PC-9 (cell line): ENCODE data around the gene GPRIN1.

ENCODE experiments used
- EZH2 ChIP-seq: fragments of 200-600 bp; sonication (generic); IDR thresholded peaks from 2 replicates; pipeline ENCODE4 v1.8.0; 2017; ENCODE audit warnings: antibody characterized with exemption, low read depth
- TF ChIP-seq, protein P1 (sequence below): fragments of 200-600 bp; sonication (generic); conservative IDR thresholded peaks from 2 replicates; pipeline ENCODE4 v1.6.1; 2017; ENCODE audit warnings: mixed run types, antibody characterized with exemption, mild to moderate bottlenecking, moderate library complexity

GRCh38 chr5:176646049-176646706, 36.2 kb upstream of the GPRIN1 start:
- TF ChIP-seq, protein P1, sequence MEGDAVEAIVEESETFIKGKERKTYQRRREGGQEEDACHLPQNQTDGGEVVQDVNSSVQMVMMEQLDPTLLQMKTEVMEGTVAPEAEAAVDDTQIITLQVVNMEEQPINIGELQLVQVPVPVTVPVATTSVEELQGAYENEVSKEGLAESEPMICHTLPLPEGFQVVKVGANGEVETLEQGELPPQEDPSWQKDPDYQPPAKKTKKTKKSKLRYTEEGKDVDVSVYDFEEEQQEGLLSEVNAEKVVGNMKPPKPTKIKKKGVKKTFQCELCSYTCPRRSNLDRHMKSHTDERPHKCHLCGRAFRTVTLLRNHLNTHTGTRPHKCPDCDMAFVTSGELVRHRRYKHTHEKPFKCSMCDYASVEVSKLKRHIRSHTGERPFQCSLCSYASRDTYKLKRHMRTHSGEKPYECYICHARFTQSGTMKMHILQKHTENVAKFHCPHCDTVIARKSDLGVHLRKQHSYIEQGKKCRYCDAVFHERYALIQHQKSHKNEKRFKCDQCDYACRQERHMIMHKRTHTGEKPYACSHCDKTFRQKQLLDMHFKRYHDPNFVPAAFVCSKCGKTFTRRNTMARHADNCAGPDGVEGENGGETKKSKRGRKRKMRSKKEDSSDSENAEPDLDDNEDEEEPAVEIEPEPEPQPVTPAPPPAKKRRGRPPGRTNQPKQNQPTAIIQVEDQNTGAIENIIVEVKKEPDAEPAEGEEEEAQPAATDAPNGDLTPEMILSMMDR = no peak
- TF ChIP-seq EZH2 = no peak
